CD4-positive, CD25-positive, alpha-beta regulatory T cell (primary cell): ENCODE data around the gene GJB5. TPM values are rescaled to one million over a fixed set of nuclear protein-coding genes. Genes with fewer than 3 reads are reported as not detected.

Experiments
- ATAC-seq, 2 donors: fragments of 150-1000 bp; cut with Tn5 transposase; one replicate each; pipeline ENCODE4 v1.10.0; 2021; ENCODE audit warnings: low read depth in 2 of 2, moderate number of reproducible peaks in 2 of 2, moderate library complexity in 1 of 2
- DNase-seq, 3 donors: peaks; one replicate each; pipeline versions ENCODE4 v3.0.0 to v3.0.0-alpha.2; 2012 to 2022; ENCODE audit warnings: mixed read lengths in 1 of 3
- H3K27ac ChIP-seq: one replicate; pipeline ENCODE4 v1.7.0; 2013; ENCODE audit warnings: mild to moderate bottlenecking, low read length; ENCODE audit not compliant: insufficient read depth, poor library complexity, severe bottlenecking
- H3K27me3 ChIP-seq: one replicate; pipeline ENCODE4 v1.7.0; 2013; ENCODE audit warnings: low read length; ENCODE audit not compliant: control insufficient read depth, insufficient read depth
- H3K36me3 ChIP-seq: one replicate; pipeline ENCODE4 v1.7.0; 2013; ENCODE audit warnings: mild to moderate bottlenecking, low read length, moderate library complexity; ENCODE audit not compliant: control insufficient read depth, insufficient read depth
- H3K4me1 ChIP-seq: 2 replicates; pipeline ENCODE4 v1.7.0; 2013; ENCODE audit warnings: mild to moderate bottlenecking, low read length; ENCODE audit not compliant: insufficient read depth, control insufficient read depth, poor library complexity, severe bottlenecking
- H3K4me3 ChIP-seq: one replicate; pipeline ENCODE4 v1.7.0; 2013; ENCODE audit warnings: low read depth, mild to moderate bottlenecking, low read length, moderate library complexity
- H3K9me3 ChIP-seq, 2 experiments: 1 replicate in 1 of 2; 2 replicates in 1 of 2; pipeline ENCODE4 v1.7.0; 2013; ENCODE audit warnings: low read length in 2 of 2, mild to moderate bottlenecking in 1 of 2, moderate library complexity in 1 of 2; ENCODE audit not compliant: control insufficient read depth in 2 of 2
- H3K27ac Mint-ChIP-seq, 3 donors: one replicate each; pipeline ENCODE4 v1.8.0; 2020 to 2022; ENCODE audit warnings: mild to moderate bottlenecking in 3 of 3, mixed read lengths in 3 of 3, moderate library complexity in 2 of 3
- H3K27me3 Mint-ChIP-seq: one replicate; pipeline ENCODE4 v1.8.0; 2022; ENCODE audit warnings: mild to moderate bottlenecking, mixed read lengths
- H3K36me3 Mint-ChIP-seq: one replicate; pipeline ENCODE4 v1.8.0; 2020; ENCODE audit warnings: mixed read lengths
- H3K4me1 Mint-ChIP-seq, 4 donors: one replicate each; pipeline ENCODE4 v1.8.0; 2020 to 2022; ENCODE audit warnings: mixed read lengths in 4 of 4, mild to moderate bottlenecking in 1 of 4
- H3K4me3 Mint-ChIP-seq, 4 donors: one replicate each; pipeline ENCODE4 v1.8.0; 2020 to 2022; ENCODE audit warnings: mild to moderate bottlenecking in 4 of 4, mixed read lengths in 4 of 4, moderate library complexity in 3 of 4
- H3K9me3 Mint-ChIP-seq, 7 donors: one replicate each; pipeline ENCODE4 v1.8.0; 2020 to 2022; ENCODE audit warnings: mixed read lengths in 7 of 7, mild to moderate bottlenecking in 3 of 7, moderate library complexity in 2 of 7
- polyA plus RNA-seq, 4 donors: library from polyadenylated mRNA; unstranded; fragments of 300-500 nt; fragmentation: Illumina TruSeq; gene quantifications; one replicate each; pipeline ENCODE4 v1.2.3, GENCODE V29; 2021
- total RNA-seq: library from RNA; stranded (reverse); gene quantifications from one replicate; pipeline ENCODE4 v1.2.3, GENCODE V29; 2022

GJB5 gene
- total and polyA plus RNA-seq, 5 donors from 2014 or later, result 0.13 TPM; not detected in 4

- H3K27me3 Mint-ChIP-seq, result peaks cover 33% of the 10 kb centered on the region
- H3K27ac Mint-ChIP-seq, result no peak within 1 kb of the TSS
- H3K4me3 ChIP-seq, result no peak within 1 kb of the TSS
- H3K9me3 Mint-ChIP-seq, result peaks cover 0 to 2% (median 0%) of the 10 kb centered on the region in 7 donors
- H3K4me3 Mint-ChIP-seq, result peak within 1 kb of the TSS in 1 of 4 donors; percentile 46
- no peaks in the 10 kb centered on the region for H3K36me3 ChIP-seq
- ATAC-seq (no peak), DNase-seq (no peak)
- H3K27me3 ChIP-seq, result peaks cover 7% of the 10 kb centered on the region
- no peaks in the 10 kb centered on the region for H3K36me3 Mint-ChIP-seq
- peaks cover 0 to 11% (median 2%) of the 10 kb centered on the region in 4 donors for H3K4me1 Mint-ChIP-seq
- H3K27ac ChIP-seq, result no peak within 1 kb of the TSS
- H3K9me3 ChIP-seq, result no peaks in the 10 kb centered on the region
- peaks cover 3% of the 10 kb centered on the region for H3K4me1 ChIP-seq
These were observed 38.3 kb downstream of the GJB5 start, which contains the start of gene GJA4 for GRCh38 chr1:34792868-34793727. TSS of gene GJA4 (plus strand) at chr1:34792999. CDS start at chr1:34794214, 1,215 bp downstream.

- Mint-ChIP-seq H3K9me3 (peaks cover 0 to 2% (median 0%) of the 10 kb centered on the region in 7 donors), H3K36me3 (no peaks in the 10 kb centered on the region)
- no peak for ATAC-seq
These were observed 39.3 kb downstream of the GJB5 start for GRCh38 chr1:34794001-34794789.

GRCh38 chr1:34794790-34795180 lies 39.9 kb downstream of the GJB5 start:
- Mint-ChIP-seq H3K36me3 (no peaks in the 10 kb centered on the region), H3K4me1 (peaks cover 0 to 10% (median 2%) of the 10 kb centered on the region in 4 donors), H3K4me3 (no peak overlapping the region), H3K27ac (no peak overlapping the region), H3K9me3 (peaks cover 0 to 2% (median 0%) of the 10 kb centered on the region in 7 donors), H3K27me3 (peaks cover 33% of the 10 kb centered on the region)
- no peak for DNase-seq
- Histone ChIP-seq H3K4me3 (no peak overlapping the region), H3K9me3 (no peaks in the 10 kb centered on the region), H3K36me3 (no peaks in the 10 kb centered on the region), H3K27me3 (peaks cover 7% of the 10 kb centered on the region), H3K27ac (no peak overlapping the region), H3K4me1 (peaks cover 3% of the 10 kb centered on the region)
- ATAC-seq, result no peak

More at GRCh38 chr1:34794001-34794789, 39.3 kb downstream of the GJB5 start:
- Histone ChIP-seq H3K9me3 (no peaks in the 10 kb centered on the region), H3K27ac (no peak overlapping the region), H3K4me3 (no peak overlapping the region), H3K36me3 (no peaks in the 10 kb centered on the region), H3K4me1 (peaks cover 3% of the 10 kb centered on the region), H3K27me3 (peaks cover 7% of the 10 kb centered on the region)
- Mint-ChIP-seq H3K27ac (no peak overlapping the region), H3K4me1 (peaks cover 0 to 11% (median 2%) of the 10 kb centered on the region in 4 donors), H3K4me3 (no peak overlapping the region), H3K27me3 (peaks cover 33% of the 10 kb centered on the region)
- no peak for DNase-seq

GRCh38 chr1:34795916-34796315 lies 41.1 kb downstream of the GJB5 start:
- Mint-ChIP-seq H3K27ac (no peak overlapping the region), H3K4me3 (no peak overlapping the region), H3K27me3 (peaks cover 24% of the 10 kb centered on the region), H3K9me3 (peaks cover 0 to 2% (median 0%) of the 10 kb centered on the region in 7 donors), H3K4me1 (peaks cover 0 to 7% (median 2%) of the 10 kb centered on the region in 4 donors), H3K36me3 (peaks cover 3% of the 10 kb centered on the region)
- no peak for ATAC-seq
- no peak overlapping the region for H3K4me3 ChIP-seq
- no peaks in the 10 kb centered on the region for H3K9me3 ChIP-seq
- peaks cover 8% of the 10 kb centered on the region for H3K27me3 ChIP-seq
- H3K36me3 ChIP-seq, result no peaks in the 10 kb centered on the region
- no peak for DNase-seq
- H3K27ac ChIP-seq, result no peak overlapping the region
- peaks cover 3% of the 10 kb centered on the region for H3K4me1 ChIP-seq

- no peaks in the 10 kb centered on the region for H3K36me3 ChIP-seq
- no peak overlapping the region for H3K27ac Mint-ChIP-seq
- DNase-seq (no peak), ATAC-seq (no peak)
- H3K9me3 ChIP-seq, result no peaks in the 10 kb centered on the region
- H3K27ac ChIP-seq, result no peak overlapping the region
- no peak overlapping the region for H3K4me3 ChIP-seq
- H3K27me3 Mint-ChIP-seq, result peaks cover 24% of the 10 kb centered on the region
- H3K9me3 Mint-ChIP-seq, result no peaks in the 10 kb centered on the region
- no peak overlapping the region for H3K4me3 Mint-ChIP-seq
- peaks cover 0 to 7% (median 2%) of the 10 kb centered on the region in 4 donors for H3K4me1 Mint-ChIP-seq
- peaks cover 4% of the 10 kb centered on the region for H3K36me3 Mint-ChIP-seq
- H3K4me1 ChIP-seq, result peaks cover 3% of the 10 kb centered on the region
- H3K27me3 ChIP-seq, result peaks cover 6% of the 10 kb centered on the region
These were observed 42.1 kb downstream of the GJB5 start for GRCh38 chr1:34796990-34797389.

GRCh38 chr1:34800214-34800613 lies 45.4 kb downstream of the GJB5 start:
- H3K36me3 ChIP-seq, result no peaks in the 10 kb centered on the region
- H3K27me3 ChIP-seq, result peaks cover 2% of the 10 kb centered on the region
- H3K4me1 ChIP-seq, result no peaks in the 10 kb centered on the region
- Mint-ChIP-seq H3K27me3 (peaks cover 13% of the 10 kb centered on the region), H3K4me3 (no peak overlapping the region), H3K27ac (no peak overlapping the region), H3K36me3 (peaks cover 10% of the 10 kb centered on the region), H3K9me3 (peaks cover 0 to 4% (median 0%) of the 10 kb centered on the region in 7 donors), H3K4me1 (peaks cover 0 to 7% (median 0%) of the 10 kb centered on the region in 4 donors)
- no peaks in the 10 kb centered on the region for H3K9me3 ChIP-seq
- no peak overlapping the region for H3K4me3 ChIP-seq
- DNase-seq, result no peak
- no peak overlapping the region for H3K27ac ChIP-seq
- ATAC-seq, result no peak

GRCh38 chr1:34803770-34804169 lies 48.9 kb downstream of the GJB5 start:
- ATAC-seq, result no peak
- Mint-ChIP-seq H3K4me3 (no peak overlapping the region), H3K27ac (no peak overlapping the region), H3K9me3 (peaks cover 0 to 4% (median 0%) of the 10 kb centered on the region in 7 donors), H3K27me3 (peaks cover 7% of the 10 kb centered on the region), H3K4me1 (no peaks in the 10 kb centered on the region), H3K36me3 (peaks cover 10% of the 10 kb centered on the region)
- no peak overlapping the region for H3K4me3 ChIP-seq
- H3K4me1 ChIP-seq, result no peaks in the 10 kb centered on the region
- no peaks in the 10 kb centered on the region for H3K36me3 ChIP-seq
- no peak for DNase-seq
- H3K27me3 ChIP-seq, result peaks cover 2% of the 10 kb centered on the region
- no peaks in the 10 kb centered on the region for H3K9me3 ChIP-seq
- no peak overlapping the region for H3K27ac ChIP-seq
